GM18507 (cell line): ENCODE data around the gene IL37.
"Not testable (repeated sequence)": the region's sequence is repeated elsewhere in the genome, so short reads cannot be mapped to it uniquely, and the experiment has no call there.

Source experiments
- DNase-seq: peaks from one replicate; pipeline ENCODE4 v3.0.0; 2011; ENCODE audit warnings: low read depth; ENCODE audit not compliant: insufficient read length; ENCODE audit errors: extremely low spot score
- FAIRE-seq: peaks from 2 replicates; lab custom pipeline; 2011; peaks lifted over from hg19 to GRCh38; lab: Jason Lieb, UNC

The IL37 gene

DNA sequence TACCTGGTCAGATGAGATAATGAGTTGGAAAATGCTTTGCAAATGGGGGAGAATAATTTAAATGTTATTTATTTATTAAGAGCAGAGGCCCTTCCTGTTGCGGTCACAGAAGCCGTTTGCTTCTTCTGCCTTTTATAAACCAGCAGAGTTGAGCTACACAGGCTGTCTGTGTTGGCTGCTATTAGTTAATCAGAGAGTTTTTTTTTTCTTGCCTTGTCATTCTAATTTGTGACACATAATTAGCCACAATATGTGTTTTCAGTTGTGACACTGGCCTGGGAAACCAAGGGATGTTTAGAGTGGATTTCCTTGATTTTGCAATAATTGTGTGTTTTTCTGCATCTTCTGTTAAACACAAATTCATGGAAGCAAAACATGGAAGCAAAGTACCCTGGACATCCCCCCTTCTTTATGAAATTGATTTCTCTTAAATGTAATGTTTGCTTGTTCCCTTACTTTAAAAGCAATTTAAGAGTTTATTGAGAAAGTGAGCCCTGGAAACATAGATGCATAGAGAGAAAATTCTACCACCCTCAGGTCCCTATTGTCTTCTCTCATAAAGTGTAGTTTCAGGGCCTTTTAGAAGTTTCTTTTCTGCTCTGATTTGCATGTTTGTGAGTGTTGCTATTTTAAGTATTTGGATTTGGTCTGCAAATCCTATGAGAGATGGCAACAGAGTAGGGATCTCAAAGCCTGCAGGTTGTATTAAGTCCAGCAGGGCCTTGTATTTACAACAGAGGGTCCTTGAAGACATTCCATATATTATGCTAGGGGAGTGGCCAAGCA, 22.8 kb upstream of the IL37 start:
- DNase-seq = no peak
- no peak for FAIRE-seq

DNA sequence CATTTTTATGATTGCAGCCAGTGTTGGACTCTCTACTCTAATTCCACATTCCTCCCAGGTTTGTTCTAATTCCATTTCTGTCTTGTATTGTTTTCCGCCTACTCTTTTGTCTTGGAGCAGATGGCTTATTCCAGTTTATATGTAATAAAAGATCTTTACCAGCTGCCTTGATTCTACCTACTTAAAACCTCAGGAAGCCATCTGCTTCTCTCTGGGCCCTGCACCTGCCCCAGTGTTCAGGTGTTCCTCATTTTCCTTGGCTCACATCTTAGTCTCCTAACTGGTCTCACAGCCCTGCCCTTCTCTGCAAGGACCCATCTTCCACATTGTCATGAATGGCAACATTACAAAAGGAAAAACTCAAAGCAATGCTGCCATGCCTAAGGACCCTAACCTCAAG, 21.0 kb upstream of the IL37 start:
- DNase-seq (no peak), FAIRE-seq (no peak)

DNA sequence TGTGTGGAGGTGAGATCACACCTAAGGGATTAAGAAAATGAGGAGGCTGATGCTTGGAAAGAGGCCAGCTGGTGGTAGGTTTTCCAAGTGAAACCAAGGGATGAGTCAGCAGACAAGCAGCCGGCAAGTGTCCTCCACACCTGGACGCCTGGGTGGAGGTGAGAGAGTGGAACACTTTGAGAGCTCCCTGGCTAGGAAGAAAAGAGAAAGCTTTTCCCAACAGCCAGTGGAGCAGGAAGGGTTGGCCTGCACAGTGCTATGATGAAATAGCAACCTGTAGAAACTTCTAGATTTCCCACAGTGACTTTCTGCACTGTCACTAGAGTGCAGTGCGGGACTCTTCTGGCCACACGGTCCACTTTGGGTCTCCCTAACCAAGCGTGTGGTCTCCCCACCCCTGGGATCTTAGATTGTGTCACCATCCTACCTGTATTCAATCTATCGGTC, 19.6 kb upstream of the IL37 start:
- no peak for FAIRE-seq
- no peak for DNase-seq

DNA sequence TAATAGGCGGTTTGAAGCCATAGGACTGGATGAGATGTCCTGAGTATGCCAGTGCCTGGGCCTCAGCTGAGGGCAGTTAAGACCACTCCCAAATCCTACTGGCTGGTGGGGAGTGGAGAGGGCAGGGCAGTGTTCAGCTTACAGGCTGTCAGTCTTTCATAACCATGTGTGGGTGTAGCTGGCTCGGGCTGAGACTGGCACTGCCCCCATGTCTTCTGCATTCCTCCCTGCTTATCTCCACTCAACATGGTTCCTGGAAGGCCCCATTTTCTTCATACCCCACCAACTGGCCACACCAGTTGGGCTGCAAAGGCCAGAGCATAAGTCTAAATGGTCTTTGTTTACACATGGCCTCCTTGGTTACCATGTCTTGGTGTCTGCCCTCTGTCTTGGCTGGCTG, 17.2 kb upstream of the IL37 start:
- no peak for DNase-seq
- FAIRE-seq = no peak

DNA sequence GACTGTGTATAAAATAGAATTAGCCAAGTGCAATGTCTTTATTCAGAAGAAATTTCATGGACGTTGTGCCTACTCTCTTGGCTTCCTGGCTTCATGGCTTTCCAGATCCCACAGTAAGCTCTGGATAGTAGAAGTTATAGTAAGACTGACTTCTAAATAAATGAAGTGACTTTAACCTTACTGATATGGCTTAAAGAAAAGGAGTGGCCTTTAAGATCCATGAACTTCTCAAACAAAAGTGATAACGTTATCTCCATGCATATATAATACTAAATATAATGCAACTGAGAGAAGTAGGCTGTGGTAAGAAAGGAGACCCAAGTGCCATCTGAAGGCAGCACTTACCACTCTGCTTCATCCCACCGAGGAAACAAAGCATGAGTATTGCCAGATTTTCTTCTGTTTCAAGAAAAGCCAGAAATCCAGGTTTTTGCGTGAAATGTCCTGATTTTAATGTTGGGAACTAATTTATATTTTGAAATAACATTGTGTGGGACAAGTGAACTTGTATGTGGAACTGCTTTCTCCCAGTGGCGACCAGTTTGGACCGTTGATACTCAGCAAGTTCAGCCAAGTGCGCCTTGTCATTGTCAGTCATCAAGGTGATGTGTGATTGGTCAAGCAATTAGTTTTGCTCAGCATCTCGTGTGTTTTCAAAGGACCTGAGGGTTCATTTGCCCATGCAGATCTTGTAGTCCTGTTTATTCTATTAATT, 13.9 kb upstream of the IL37 start:
- FAIRE-seq (no peak), DNase-seq (no peak)

DNA sequence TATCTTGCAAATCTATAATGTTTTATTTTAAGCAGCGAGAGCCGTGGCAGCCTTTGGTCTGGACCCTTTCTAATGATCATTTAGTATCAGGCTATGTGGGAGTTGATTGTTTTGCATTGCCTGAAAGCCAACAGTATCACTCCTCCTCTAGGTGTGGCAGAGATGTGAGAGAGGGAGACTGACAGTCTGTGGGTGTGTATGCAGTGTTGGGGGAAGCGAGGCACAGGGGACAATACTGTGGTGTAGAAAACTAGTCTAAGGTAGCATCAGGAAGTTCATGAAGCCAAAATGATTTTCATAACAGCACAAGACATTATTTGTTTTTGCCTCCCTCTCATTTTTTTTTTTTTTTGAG, 13.4 kb upstream of the IL37 start:
- no peak for FAIRE-seq
- DNase-seq = no peak

DNA sequence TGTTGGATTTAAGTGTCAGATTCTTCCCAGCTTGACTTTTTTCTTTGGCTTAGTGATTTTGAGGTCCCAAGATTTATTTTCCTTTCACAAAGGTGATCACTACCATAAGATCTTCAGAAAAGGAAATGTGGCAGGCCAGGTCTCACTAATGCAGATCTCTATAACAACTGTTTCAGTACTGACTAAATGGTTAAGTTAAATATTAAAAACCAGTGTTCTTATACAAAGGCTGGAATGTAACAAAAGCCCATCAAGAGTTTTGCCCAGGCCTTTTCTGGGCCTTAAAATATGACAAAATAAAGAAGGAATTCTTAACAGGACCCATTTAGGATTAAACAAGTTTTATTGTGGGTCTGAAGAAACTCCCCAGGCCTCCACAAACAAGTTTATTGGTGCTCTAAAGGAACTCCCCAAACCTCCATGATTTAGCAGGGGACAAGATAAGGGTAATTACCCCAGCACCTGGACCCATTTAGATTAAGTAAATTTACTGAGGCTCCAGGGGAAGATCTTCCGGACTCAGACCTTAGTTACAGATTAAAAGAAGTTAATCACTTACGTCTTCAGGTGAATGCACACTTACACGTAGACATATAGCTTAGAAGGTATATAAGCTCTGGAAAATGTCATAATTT, 9.4 kb upstream of the IL37 start:
- FAIRE-seq = not testable (repeated sequence)

DNA sequence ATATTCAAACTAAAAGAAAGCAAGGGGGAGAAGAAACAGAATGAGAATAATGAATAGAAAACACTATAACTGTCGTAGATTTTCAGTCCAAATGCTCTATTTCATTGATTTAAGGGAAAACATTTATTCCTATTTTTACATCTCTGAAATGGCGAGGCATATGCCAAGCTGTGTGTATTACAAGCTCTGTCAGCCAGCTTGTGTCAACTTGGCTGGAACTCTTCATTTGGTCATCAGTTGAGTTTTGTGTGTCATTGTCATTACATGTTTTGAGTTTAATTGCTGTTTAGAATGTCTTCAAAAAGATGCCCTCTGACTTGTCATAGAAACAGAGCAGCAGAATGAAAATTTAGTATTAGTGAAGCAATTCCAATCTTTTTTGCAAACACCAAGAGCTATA, 8.1 kb upstream of the IL37 start:
- FAIRE-seq (no peak), DNase-seq (no peak)

More for the DNA sequence above, 9.4 kb upstream of the IL37 start:
- DNase-seq = not testable (repeated sequence)

DNA sequence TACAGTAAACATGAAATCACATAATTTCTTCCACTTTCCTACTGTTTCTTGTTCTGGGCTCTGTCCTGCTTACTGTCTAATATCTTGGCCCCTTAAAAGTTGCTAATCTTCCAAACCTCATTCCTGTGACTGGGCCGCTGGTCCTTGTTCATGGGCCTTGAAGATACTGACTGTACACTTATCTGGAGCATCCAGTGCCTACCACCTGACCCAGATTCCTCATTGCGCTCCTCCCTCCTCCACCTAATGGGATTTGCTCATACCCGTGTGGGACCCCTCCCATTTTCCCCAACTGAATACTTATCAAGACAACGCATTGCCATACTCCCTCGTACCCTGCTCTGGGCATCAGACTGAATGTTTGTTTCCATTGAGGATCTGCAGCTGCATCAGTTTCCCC, 6.1 kb upstream of the IL37 start:
- DNase-seq (no peak), FAIRE-seq (no peak)

DNA sequence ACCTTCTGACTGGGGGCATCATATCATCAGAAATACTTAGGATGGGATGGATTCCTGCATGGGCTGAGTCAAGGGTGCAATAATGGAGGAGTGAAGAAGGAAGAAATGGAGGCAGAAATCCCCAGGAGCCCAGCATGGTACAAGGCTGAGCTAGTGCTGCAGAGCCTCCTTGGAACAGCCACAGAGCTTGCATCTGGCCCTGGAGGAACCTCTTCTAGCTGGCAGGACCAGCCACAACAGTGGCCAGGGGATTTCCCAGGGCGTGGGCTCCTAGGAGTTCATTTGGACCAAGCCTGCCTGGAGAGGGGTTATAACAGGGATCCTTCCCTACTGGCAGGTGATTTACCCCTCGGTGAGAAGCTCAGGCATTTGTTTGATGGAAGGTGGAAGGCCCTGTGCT, 4.7 kb upstream of the IL37 start:
- no peak for FAIRE-seq
- DNase-seq = no peak

DNA sequence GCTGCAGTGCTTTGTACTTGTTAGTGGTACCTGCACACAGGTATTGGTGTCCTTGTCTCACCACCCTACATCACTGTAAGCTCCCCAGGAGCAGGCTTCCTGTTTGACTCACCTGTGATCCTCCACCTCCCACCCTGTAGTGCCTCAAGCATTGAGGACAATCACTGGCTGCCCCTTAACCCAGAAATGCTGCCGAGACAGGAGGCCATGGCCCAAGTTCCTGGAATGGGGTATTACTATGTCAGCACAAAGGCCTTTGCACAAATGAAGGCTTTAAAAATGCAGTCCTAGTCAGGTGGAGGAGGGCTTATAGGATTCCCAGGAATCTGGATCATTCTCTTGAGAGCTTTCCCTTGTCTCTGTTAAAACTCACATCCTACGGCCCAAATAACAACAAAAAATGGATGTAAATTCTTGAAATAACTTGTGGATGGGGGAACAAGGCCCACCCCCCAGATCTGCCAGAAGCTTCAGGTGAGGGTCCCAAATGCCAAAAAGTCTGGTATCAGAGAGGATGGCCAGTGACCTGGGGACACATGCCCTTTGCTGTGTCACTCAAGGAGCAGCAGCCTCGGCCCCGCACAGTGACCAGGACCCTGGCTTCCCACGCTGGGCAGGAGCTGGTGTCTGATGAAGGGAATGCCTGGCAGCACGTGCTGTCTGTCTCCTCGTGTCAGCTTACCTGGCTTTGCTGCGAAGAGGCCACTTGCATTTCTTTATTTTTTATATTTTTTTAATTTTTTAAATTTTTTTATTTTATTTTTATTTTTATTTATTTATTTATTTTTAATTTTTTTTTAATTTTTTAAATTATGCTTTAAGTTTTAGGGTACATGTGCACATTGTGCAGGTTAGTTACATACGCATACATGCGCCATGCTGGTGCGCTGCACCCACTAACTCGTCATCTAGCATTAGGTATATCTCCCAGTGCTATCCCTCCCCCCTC, 3.7 kb upstream of the IL37 start:
- DNase-seq = no peak
- no peak for FAIRE-seq

DNA sequence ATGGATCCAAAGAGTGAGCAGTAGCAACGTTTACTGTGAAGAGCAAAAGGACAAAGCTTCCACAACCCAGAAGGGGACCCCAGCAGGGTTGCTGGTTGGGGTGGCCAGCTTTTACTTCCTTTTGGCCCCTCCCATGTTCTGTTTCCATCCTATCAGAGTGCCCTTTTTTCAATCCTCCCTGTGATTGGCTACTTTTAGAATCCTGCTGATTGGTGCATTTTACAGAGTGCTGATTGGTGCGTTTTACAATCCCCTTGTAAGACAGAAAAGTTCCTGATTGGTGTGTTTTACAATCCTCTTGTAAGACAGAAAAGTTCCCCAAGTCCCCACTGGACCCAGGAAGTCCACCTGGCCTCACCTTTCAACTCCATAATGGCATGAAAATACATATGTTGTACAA, 2.4 kb upstream of the IL37 start:
- not testable (repeated sequence) for FAIRE-seq, DNase-seq

DNA sequence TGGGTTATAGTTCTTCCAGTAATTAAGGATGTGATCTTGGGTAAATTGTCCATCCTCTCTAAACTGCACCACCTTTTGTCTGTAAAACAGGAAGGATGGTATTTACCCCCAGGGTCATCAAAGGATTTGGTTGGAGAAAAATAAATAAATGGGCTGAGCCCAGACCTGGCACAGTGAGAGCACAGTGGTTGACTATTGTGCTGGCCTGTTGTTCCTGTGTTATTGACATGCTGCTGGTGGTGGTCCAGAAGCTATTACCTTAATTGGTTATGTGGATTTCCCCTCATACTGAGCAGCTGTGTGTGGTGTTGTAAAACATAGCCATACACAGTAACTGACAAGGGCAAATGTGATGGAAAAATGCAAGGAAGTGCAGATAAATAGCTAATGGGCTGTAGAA, 746 bp upstream of the IL37 start:
- DNase-seq = no peak
- no peak for FAIRE-seq

DNA sequence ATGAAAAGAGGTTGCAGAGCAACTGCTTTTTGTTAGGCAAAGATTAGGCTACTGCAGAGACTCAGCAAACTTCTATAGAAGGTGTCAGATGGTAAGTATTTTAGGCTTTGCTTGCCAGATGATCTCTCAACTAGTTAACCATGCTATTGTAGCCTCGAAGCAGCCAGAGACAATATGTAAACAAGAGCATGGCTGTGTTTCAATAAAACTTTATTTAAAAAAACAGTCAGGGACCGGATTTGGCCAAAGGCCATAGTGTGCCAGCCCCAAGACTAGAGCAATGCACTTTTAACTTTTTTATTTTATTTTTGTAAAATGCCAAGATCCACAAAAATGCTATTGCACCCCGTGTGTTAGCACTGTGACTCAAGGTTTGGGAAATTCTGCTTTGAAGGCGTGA, 1.4 kb downstream of the IL37 start:
- DNase-seq (no peak), FAIRE-seq (no peak)

DNA sequence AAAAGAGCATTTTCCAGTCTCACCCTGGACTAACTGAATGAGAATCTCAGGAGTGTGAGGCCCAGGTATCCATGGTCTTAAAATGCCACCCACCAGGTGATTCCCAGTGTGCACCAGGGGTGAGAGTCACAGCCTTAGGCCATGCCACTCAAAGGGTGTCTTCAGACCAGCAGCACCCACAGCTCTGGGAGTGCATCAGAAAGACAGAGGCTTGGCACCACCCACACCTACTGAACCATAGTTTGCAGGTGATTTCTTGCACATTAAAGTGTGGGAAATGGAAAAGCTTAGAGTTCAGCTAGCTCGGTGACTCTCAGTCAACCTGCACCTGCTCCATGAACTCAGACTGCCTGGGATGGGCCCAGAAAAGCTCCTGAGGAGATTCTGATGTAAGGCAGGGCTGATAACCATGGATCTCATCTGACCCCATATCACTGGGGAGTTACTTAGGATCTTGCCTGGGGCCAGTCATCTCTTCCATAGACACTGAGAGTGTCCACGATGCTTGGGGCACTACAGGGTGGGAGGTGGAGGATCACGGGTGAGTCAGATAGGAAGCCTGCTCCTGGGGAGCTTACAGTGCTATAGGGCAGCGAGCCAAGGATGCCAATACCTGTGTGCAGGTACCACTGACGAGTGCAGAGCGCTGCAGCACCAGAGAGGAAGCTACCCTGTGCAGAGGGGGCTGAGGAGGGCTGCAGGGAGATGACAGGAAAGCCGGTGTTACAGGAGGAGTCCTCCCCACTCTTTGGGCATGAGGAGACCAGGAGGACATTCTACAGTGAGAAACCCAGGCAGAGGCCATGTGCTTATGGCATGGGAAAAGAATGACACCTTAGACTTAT, 4.6 kb downstream of the IL37 start:
- FAIRE-seq = no peak
- no peak for DNase-seq

DNA sequence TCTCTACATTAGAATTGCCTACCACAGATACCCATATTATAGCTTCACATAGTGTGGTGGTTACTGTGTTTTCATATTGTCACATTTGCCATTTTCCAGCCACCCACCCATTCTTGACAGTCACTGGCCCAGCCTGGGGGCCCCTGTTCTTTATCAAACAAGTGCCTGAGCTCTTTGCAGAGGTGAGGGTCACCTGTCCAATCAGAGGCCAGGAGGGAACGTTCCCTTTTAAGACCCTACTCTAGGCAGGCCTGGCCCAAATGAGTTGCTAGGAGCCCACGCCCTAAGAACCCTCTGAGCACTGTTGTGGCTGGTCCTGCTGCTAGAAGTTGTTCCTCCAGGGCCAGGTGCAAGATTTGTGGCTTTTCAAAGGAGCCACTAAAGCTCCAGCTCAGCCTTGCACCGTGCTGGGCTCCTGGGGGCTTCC, 5.2 kb downstream of the IL37 start:
- DNase-seq (no peak), FAIRE-seq (no peak)

DNA sequence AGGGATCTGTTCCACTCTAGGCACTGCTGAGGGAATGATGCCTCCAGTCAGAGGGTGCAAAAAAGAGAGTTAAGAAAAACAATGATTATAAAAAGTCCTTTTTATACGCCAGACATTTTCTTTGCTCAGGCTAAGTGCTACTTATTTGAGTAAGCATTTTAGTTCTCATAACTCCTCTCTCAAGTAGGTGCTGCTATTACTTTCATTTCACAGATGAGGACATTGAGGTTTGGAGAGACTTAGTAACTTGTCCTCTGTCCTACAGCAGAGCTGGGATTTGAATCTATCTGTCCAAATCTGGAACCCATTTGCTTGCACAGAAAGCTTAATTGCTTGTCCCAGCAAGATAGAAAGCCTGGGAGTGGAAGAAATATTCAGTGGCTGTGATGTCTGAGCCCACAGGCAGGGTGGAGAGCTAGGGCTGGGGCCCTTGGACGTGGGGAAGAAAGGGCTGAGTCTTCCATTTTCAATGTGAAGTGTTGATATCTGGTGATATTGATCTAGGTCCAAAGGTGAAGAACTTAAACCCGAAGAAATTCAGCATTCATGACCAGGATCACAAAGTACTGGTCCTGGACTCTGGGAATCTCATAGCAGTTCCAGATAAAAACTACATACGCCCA, 5.8 kb downstream of the IL37 start:
- DNase-seq (no peak), FAIRE-seq (no peak)

DNA sequence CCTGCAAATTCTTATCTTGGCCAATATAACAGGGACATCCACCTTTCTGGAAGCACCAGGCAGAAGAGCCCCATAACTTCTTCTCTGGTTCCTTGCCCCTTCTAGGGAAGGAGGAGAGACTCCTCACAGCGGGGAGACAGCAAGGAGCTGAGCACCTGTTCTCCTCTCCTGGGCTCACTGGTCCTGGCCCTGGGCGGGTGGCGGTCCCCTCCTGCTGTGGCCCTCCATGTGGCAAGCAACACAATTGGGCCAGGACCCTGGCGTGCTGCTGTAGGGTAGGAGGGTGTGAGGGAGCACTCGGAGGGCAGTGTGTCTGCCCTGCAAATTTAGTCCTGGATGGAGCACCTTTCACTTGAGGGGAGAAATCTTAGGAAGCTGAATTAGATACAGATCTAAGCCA, 6.9 kb downstream of the IL37 start:
- FAIRE-seq = no peak

More for the DNA sequence above, 6.9 kb downstream of the IL37 start:
- DNase-seq = no peak
